Stomach smooth muscle (tissue), 2 donors: ENCODE results near the gene N4BP2L1.

Experiments
- H3K27ac ChIP-seq: one replicate; pipeline ENCODE4 v1.7.0; 2013; ENCODE audit warnings: mild to moderate bottlenecking, low read length, inconsistent platforms
- H3K27me3 ChIP-seq, 2 donors: one replicate each; pipeline ENCODE4 v1.7.0; 2013; ENCODE audit warnings: low read length in 2 of 2; ENCODE audit not compliant: insufficient read depth in 2 of 2, control insufficient read depth in 1 of 2
- H3K36me3 ChIP-seq, 2 donors: one replicate each; pipeline ENCODE4 v1.7.0; 2013; ENCODE audit warnings: low read length in 2 of 2; ENCODE audit not compliant: control insufficient read depth in 2 of 2, insufficient read depth in 2 of 2
- H3K4me1 ChIP-seq: one replicate; pipeline ENCODE4 v1.7.0; 2013; ENCODE audit warnings: low read length; ENCODE audit not compliant: control insufficient read depth, insufficient read depth
- H3K4me3 ChIP-seq, 2 donors: one replicate each; pipeline ENCODE4 v1.7.0; 2013; ENCODE audit warnings: low read length in 2 of 2
- H3K9ac ChIP-seq, 2 donors: one replicate each; pipeline ENCODE4 v1.7.0; 2013; ENCODE audit warnings: low read length in 2 of 2, mild to moderate bottlenecking in 1 of 2
- H3K9me3 ChIP-seq, 2 donors: one replicate each; pipeline ENCODE4 v1.7.0; 2013; ENCODE audit warnings: low read length in 2 of 2; ENCODE audit not compliant: control insufficient read depth in 2 of 2
- donor health status: healthy.
- donor health status: Pancreatic carcinoma.

Gene N4BP2L1

GRCh38 chr13:32427852-32428580, at the start of gene N4BP2L1:
N4BP2L1 (minus strand) TSS chr13:32428130; CDS start chr13:32428082, 48 bp downstream.
- Histone ChIP-seq H3K9me3 (no peaks in the 10 kb centered on the region), H3K27ac (peak within 1 kb of the TSS; percentile 64), H3K36me3 (peaks cover 0 to 3% of the 10 kb centered on the region in 2 donors), H3K9ac (peak within 1 kb of the TSS; percentile 80 to 81), H3K4me3 (peak within 1 kb of the TSS; percentile 89 to 90), H3K4me1 (peaks cover 29% of the 10 kb centered on the region), H3K27me3 (no peaks in the 10 kb centered on the region)

DNA sequence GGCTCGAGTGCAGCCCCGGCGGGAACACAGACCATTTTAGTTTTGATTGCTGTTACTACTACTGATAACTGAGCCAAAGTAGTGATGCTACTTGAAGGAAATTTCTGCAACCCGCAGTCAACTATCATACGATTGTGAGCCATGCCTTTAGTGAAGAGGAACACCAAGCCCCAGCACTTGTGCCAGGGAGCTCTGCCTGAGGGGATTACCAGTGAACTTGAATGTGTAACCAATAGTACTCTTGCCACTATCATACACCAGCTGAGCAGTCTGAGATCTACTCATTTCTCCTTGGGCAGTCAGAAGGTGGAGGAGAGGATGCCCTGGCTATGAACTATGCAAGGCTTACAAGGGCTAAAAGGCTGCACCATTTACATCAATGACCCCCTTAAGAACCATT, 49.0 kb upstream of the N4BP2L1 start:
- Histone ChIP-seq H3K27me3 (no peaks in the 10 kb centered on the region), H3K4me3 (no peak overlapping the region), H3K27ac (no peak overlapping the region), H3K9me3 (no peaks in the 10 kb centered on the region), H3K9ac (no peak overlapping the region), H3K36me3 (peaks cover 4% of the 10 kb centered on the region in 2 donors), H3K4me1 (no peaks in the 10 kb centered on the region)

DNA sequence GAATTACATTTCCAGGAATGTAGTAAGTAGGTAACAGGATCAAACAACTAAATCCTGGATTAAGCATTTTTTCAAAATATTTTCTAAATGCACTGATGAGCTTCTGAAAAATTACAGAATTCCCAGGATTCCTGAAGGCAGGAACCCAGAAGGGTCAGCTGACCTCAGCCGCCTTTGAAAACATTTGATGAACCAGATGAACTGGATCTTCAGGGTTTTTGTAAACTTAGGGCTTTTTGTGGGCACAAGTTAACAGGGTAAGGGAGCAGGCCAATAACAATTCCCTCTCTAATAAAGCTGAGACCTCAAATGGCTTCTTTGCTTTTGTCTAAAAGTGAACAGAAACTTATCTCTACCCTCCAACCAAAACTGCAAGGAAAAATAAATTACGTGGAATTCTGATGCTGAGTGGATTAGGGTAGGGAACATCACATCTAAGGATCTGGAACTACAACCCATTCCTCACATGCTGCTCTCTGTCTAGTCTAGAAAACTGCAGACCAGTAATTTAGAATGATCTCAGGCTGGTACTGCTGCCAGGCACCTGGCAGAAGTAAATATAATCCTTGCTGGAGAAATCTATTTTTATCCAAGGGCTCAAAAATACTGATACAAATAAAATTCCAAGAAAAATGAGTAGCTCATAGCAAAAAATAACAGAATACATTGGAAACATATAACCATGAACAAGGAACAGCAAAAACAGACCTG, 48.2 kb upstream of the N4BP2L1 start:
- Histone ChIP-seq H3K9me3 (no peaks in the 10 kb centered on the region), H3K27ac (no peak overlapping the region), H3K9ac (no peak overlapping the region), H3K4me3 (no peak overlapping the region), H3K36me3 (peaks cover 4% of the 10 kb centered on the region in 2 donors), H3K4me1 (no peaks in the 10 kb centered on the region), H3K27me3 (no peaks in the 10 kb centered on the region)

GRCh38 chr13:32474999-32475792, 47.3 kb upstream of the N4BP2L1 start:
- H3K9me3 ChIP-seq: no peaks in the 10 kb centered on the region
- H3K4me3 ChIP-seq: no peak overlapping the region
- no peaks in the 10 kb centered on the region for H3K4me1 ChIP-seq
- H3K27me3 ChIP-seq: no peaks in the 10 kb centered on the region
- H3K27ac ChIP-seq: no peak overlapping the region
- H3K36me3 ChIP-seq: peaks cover 6 to 12% of the 10 kb centered on the region in 2 donors
- no peak overlapping the region for H3K9ac ChIP-seq

DNA sequence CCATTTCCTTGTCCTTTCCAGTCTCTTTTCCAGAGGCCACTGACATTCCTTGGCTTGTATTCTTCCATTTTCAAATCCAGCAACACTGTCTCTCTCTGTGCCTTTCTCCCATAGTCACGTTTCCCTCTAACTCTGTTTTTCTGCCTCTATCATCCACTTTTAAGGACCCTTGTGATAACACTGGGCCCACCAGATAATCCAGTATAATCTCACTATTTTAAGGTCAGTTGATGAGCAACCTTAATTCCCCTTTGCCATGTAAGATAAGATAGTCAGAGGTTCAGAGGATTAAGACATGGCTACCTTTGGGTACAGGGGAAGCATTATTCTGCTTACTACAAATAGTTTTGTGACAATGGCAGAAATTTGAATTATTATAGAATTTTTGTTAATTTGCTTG, 45.7 kb upstream of the N4BP2L1 start:
- Histone ChIP-seq H3K4me1 (no peaks in the 10 kb centered on the region), H3K4me3 (no peak overlapping the region), H3K27ac (no peak overlapping the region), H3K27me3 (no peaks in the 10 kb centered on the region), H3K36me3 (peaks cover 15% of the 10 kb centered on the region in 2 donors), H3K9ac (no peak overlapping the region), H3K9me3 (no peaks in the 10 kb centered on the region)

- no peaks in the 10 kb centered on the region for H3K27me3 ChIP-seq
- H3K9me3 ChIP-seq: no peaks in the 10 kb centered on the region
- no peak overlapping the region for H3K9ac ChIP-seq
- peaks cover 14 to 16% of the 10 kb centered on the region in 2 donors for H3K36me3 ChIP-seq
- no peak overlapping the region for H3K4me3 ChIP-seq
- H3K4me1 ChIP-seq: no peaks in the 10 kb centered on the region
- no peak overlapping the region for H3K27ac ChIP-seq
Measured at GRCh38 chr13:32472194-32472621, 44.3 kb upstream of the N4BP2L1 start.

- H3K4me1 ChIP-seq: no peaks in the 10 kb centered on the region
- H3K27me3 ChIP-seq: no peaks in the 10 kb centered on the region
- H3K4me3 ChIP-seq: no peak overlapping the region
- H3K9me3 ChIP-seq: no peaks in the 10 kb centered on the region
- no peak overlapping the region for H3K27ac ChIP-seq
- H3K36me3 ChIP-seq: peaks cover 12 to 14% of the 10 kb centered on the region in 2 donors
- H3K9ac ChIP-seq: no peak overlapping the region
Measured at GRCh38 chr13:32471187-32471922, 43.4 kb upstream of the N4BP2L1 start.

GRCh38 chr13:32468502-32469142, 40.7 kb upstream of the N4BP2L1 start:
- Histone ChIP-seq H3K27ac (no peak overlapping the region), H3K9me3 (no peaks in the 10 kb centered on the region), H3K4me3 (no peak overlapping the region), H3K4me1 (no peaks in the 10 kb centered on the region), H3K36me3 (peaks cover 12 to 18% of the 10 kb centered on the region in 2 donors), H3K9ac (no peak overlapping the region), H3K27me3 (no peaks in the 10 kb centered on the region)

DNA sequence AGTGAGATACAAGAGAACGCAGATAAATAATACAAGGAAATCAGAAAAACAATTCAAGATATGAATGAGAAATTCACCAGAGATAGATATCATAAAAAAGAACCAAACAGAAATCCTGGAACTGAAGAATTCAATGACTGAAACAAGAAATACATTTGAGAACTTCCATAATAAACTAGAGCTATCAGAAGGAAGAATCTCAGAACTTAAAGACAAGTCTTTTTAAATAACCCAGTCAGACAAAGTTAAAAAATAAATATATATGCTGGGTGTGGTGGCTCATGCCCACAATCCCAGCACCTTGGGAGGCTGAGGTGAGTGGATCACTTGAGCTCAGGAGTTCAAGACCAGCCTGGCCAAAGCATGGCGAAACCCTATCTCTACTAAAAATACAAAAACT, 28.7 kb upstream of the N4BP2L1 start:
- Histone ChIP-seq H3K4me3 (no peak overlapping the region), H3K9me3 (peaks cover 0 to 3% of the 10 kb centered on the region in 2 donors), H3K4me1 (no peaks in the 10 kb centered on the region), H3K36me3 (peaks cover 0 to 3% of the 10 kb centered on the region in 2 donors), H3K27me3 (no peaks in the 10 kb centered on the region), H3K27ac (no peak overlapping the region), H3K9ac (no peak overlapping the region)

DNA sequence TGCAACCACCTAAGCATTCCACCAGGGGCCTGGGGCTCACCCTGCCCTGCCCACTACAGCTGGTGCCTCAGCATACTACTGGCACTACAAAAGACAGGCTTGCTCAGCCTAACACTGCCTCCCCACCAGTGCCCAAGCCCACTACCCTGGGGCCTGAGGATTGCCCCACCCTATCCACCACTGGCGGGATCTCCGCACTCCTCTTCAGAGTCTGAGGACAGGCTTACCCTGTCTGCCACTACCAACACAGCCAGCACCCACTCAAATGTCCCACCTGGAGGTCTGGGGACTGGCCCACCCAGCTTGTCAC, 27.6 kb upstream of the N4BP2L1 start:
- H3K36me3 ChIP-seq: peaks cover 0 to 3% of the 10 kb centered on the region in 2 donors
- H3K4me3 ChIP-seq: no peak overlapping the region
- no peak overlapping the region for H3K27ac ChIP-seq
- H3K9ac ChIP-seq: no peak overlapping the region
- H3K9me3 ChIP-seq: peaks cover 0 to 3% of the 10 kb centered on the region in 2 donors
- H3K4me1 ChIP-seq: no peaks in the 10 kb centered on the region
- H3K27me3 ChIP-seq: no peaks in the 10 kb centered on the region
